Large intestine (tissue), 3 donors: Measurements from ENCODE around the gene SFXN3. TPM values are rescaled to one million over a fixed set of nuclear protein-coding genes. Genes with fewer than 3 reads are reported as not detected.

Experiments
- DNase-seq, 2 donors: peaks; one replicate each; pipeline versions ENCODE4 v3.0.0 to v3.0.0-alpha.2; 2013
- H3K27ac ChIP-seq: one replicate; pipeline ENCODE4 v1.5.1; 2013; ENCODE audit warnings: low read length
- H3K27me3 ChIP-seq: 2 replicates; pipeline ENCODE4 v1.6.1; 2013; ENCODE audit warnings: low read length; ENCODE audit not compliant: control insufficient read depth, insufficient read depth
- H3K36me3 ChIP-seq: 2 replicates; pipeline ENCODE4 v1.6.1; 2013; ENCODE audit warnings: low read length; ENCODE audit not compliant: control insufficient read depth, insufficient read depth
- H3K4me1 ChIP-seq: one replicate; pipeline ENCODE4 v1.6.1; 2013; ENCODE audit warnings: low read length; ENCODE audit not compliant: control insufficient read depth, insufficient read depth
- H3K4me3 ChIP-seq: one replicate; pipeline ENCODE4 v1.5.1; 2013; ENCODE audit warnings: low read length
- H3K9me3 ChIP-seq: one replicate; pipeline ENCODE4 v1.6.1; 2013; ENCODE audit warnings: mild to moderate bottlenecking, low read depth, low read length, moderate library complexity; ENCODE audit not compliant: control insufficient read depth
- WGBS: methylation state at CpG from one replicate; pipeline ENCODE4 v1.1.5; 2013; ENCODE audit warnings: low lambda C conversion rate; ENCODE audit not compliant: insufficient coverage; 5-methylcytosine and 5-hydroxymethylcytosine counted together
- polyA plus RNA-seq: library from polyadenylated mRNA; unstranded; fragments of 120-200 nt; gene quantifications from one replicate; pipeline ENCODE4 v1.2.1, GENCODE V29; 2013

SFXN3 gene
- polyA plus RNA-seq, 1 donor = 274 TPM

GRCh38 chr10:100988166-100988565 is 42.9 kb upstream of the SFXN3 start:
- Histone ChIP-seq H3K9me3 (no peaks in the 10 kb centered on the region), H3K27ac (no peak overlapping the region), H3K36me3 (peaks cover 57% of the 10 kb centered on the region), H3K4me1 (peaks cover 26% of the 10 kb centered on the region), H3K4me3 (peak overlapping the region; percentile 97), H3K27me3 (no peaks in the 10 kb centered on the region)
- DNase-seq = no peak
- no CpG with 5 or more reads among the region's 10 CpGs for WGBS

GRCh38 chr10:100989088-100989487 is 41.9 kb upstream of the SFXN3 start:
- H3K27ac ChIP-seq = no peak overlapping the region
- no CpG with 5 or more reads among the region's 21 CpGs for WGBS
- H3K4me1 ChIP-seq = peaks cover 26% of the 10 kb centered on the region
- H3K4me3 ChIP-seq = no peak overlapping the region
- no peaks in the 10 kb centered on the region for H3K27me3 ChIP-seq
- H3K36me3 ChIP-seq = peaks cover 57% of the 10 kb centered on the region
- DNase-seq = no peak
- no peaks in the 10 kb centered on the region for H3K9me3 ChIP-seq

DNA sequence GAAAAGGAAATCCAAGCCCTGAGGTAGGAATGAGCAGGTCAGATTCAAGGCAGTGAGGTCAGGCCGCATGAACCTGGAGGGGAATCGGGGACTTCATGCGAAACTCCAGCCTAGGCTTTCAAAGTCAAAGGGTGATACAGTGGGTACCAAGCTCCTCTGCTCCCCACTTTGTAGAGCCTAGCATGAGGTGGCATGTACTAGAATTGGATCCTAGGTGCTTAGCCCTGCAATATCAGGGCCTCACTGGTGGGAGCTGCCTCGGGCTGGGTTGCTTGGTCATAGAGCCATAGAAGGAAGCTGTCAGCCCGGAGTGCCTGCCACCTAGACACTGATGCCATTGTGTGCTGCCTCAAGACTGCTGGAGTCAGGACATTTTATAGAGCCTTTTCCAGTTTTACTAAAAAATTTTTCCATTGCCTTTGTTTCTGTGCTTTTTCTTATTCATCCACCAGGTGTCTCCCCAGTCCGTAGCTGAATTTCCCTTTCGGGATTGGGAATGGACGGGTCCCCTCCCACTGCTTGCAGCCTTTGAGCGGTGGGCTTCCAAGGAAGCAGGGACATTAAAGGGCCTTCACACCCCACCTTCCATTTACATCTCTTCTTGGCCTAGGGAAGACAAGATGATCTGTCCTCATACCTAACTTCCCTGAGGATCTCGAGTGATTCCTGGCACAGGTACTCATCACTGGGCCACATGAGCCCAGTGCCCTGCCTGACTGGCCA is 36.9 kb upstream of the SFXN3 start:
- Histone ChIP-seq H3K9me3 (peaks cover 3% of the 10 kb centered on the region), H3K27ac (no peak overlapping the region), H3K4me1 (peaks cover 16% of the 10 kb centered on the region), H3K27me3 (no peaks in the 10 kb centered on the region), H3K4me3 (no peak overlapping the region), H3K36me3 (peaks cover 35% of the 10 kb centered on the region)
- DNase-seq = no peak
- WGBS = 11% methylated on average over 3 of the region's 10 CpGs

GRCh38 chr10:100995181-100995580 is 35.9 kb upstream of the SFXN3 start:
- WGBS = no CpG with 5 or more reads among the region's 6 CpGs
- no peaks in the 10 kb centered on the region for H3K27me3 ChIP-seq
- H3K27ac ChIP-seq = no peak overlapping the region
- H3K9me3 ChIP-seq = peaks cover 3% of the 10 kb centered on the region
- DNase-seq = no peak
- peaks cover 26% of the 10 kb centered on the region for H3K36me3 ChIP-seq
- H3K4me3 ChIP-seq = no peak overlapping the region
- peaks cover 16% of the 10 kb centered on the region for H3K4me1 ChIP-seq

GRCh38 chr10:100996678-100997359 is 34.2 kb upstream of the SFXN3 start:
- peak overlapping the region; percentile 78 for H3K27ac ChIP-seq
- peak overlapping the region; percentile 91 for H3K4me3 ChIP-seq
- H3K36me3 ChIP-seq = peaks cover 13% of the 10 kb centered on the region
- H3K27me3 ChIP-seq = no peaks in the 10 kb centered on the region
- no CpG with 5 or more reads among the region's 46 CpGs for WGBS
- peaks cover 3% of the 10 kb centered on the region for H3K9me3 ChIP-seq
- peaks cover 29% of the 10 kb centered on the region for H3K4me1 ChIP-seq
- DNase-seq = no peak

- Histone ChIP-seq H3K36me3 (peaks cover 14% of the 10 kb centered on the region), H3K4me3 (peak overlapping the region; percentile 91), H3K27me3 (no peaks in the 10 kb centered on the region), H3K4me1 (peaks cover 33% of the 10 kb centered on the region), H3K27ac (peak overlapping the region; percentile 78), H3K9me3 (peaks cover 3% of the 10 kb centered on the region)
- peak; percentile 64 to 80 for DNase-seq
- WGBS = no CpG with 5 or more reads among the region's 66 CpGs
Observed at GRCh38 chr10:100997360-100998182, 33.5 kb upstream of the SFXN3 start.

- Histone ChIP-seq H3K36me3 (peaks cover 16% of the 10 kb centered on the region), H3K9me3 (peaks cover 3% of the 10 kb centered on the region), H3K4me1 (peaks cover 33% of the 10 kb centered on the region), H3K4me3 (peak overlapping the region; percentile 91), H3K27me3 (no peaks in the 10 kb centered on the region), H3K27ac (peak overlapping the region; percentile 78)
- DNase-seq = peak; percentile 87 to 90
- 11% methylated on average over 3 of the region's 25 CpGs for WGBS
Observed at GRCh38 chr10:100998183-100998990, 32.6 kb upstream of the SFXN3 start.

DNA sequence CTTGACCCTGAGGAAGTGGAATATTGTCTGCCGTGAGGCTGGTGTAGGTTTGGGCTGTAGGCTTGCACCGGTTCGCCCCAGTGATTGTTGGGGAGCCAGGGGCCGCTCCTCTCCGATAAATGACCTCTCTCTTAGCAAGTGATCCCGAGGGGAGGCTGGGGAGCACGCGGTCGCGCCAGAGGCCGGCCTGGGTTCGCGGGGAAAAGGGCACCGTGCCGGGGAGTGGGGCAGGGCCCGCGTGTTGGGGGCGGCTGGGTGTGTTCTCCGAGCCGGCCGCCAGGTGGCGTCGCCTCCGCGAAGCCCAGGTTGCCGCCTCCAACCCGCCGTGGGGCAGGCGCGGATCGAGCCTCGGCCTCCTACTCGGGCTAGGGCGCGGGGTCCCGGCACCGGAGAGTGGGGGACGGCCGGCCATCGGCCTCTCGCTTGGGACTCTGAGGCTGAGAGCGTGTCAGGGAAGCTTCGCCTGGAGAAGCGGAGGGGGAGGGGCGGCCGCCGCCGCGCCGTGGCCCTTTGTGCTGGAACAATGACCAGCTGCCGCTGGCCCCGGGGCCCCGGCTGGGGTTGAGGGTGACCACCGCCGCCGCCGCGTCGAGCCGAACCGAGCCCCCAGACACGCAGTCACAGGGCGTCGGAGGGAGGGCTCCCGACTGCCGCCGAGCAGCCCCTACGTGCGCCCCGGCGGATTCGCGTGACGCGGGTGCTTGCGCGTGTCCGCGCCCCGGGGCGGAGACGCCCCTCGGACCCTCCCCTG is 31.9 kb upstream of the SFXN3 start:
- H3K27ac ChIP-seq = peak overlapping the region; percentile 78
- DNase-seq = peak; percentile 80 to 84
- no peaks in the 10 kb centered on the region for H3K27me3 ChIP-seq
- no CpG with 5 or more reads among the region's 83 CpGs for WGBS
- peaks cover 33% of the 10 kb centered on the region for H3K4me1 ChIP-seq
- H3K9me3 ChIP-seq = peaks cover 5% of the 10 kb centered on the region
- peak overlapping the region; percentile 91 for H3K4me3 ChIP-seq
- H3K36me3 ChIP-seq = peaks cover 18% of the 10 kb centered on the region

DNA sequence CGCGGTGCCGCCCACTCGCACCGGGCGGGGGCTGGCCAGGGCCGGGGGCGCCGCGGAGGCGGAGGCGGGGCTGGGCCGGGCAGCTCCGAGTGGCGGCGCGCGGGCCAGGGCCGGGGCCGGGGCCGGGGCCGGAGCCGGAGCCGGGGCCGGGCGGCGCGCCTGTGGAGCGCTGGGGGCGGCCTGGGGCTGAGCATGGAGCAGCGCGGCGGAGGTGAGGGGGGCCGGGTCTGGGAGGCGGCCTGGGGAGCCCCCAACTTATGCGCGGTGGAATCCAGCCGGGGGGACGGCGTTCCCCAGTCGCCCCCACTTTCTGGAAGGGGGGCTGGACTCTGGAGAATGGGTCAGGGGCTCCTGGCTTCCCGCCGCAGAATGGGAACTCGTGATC is 31.3 kb upstream of the SFXN3 start, which contains the start of gene LZTS2:
Gene LZTS2, plus strand, starts transcription at position 67 of the 385 bp plus-strand sequence. CDS start 2,731 bp downstream, outside the sequence.
- H3K4me3 ChIP-seq = peak within 1 kb of the TSS; percentile 92
- peaks cover 22% of the 10 kb centered on the region for H3K36me3 ChIP-seq
- H3K9me3 ChIP-seq = peaks cover 5% of the 10 kb centered on the region
- no peak for DNase-seq
- peaks cover 33% of the 10 kb centered on the region for H3K4me1 ChIP-seq
- no CpG with 5 or more reads among the region's 44 CpGs for WGBS
- no peaks in the 10 kb centered on the region for H3K27me3 ChIP-seq
- H3K27ac ChIP-seq = peak within 1 kb of the TSS; percentile 93
